IMR-90 (cell line): ENCODE measurements around the gene ARV1. TPM values are rescaled to one million over a fixed set of nuclear protein-coding genes. Genes with fewer than 3 reads are reported as not detected.

Source experiments
- ATAC-seq: fragments of 200-7000 bp; cut with Tn5 transposase; 2 replicates; pipeline ENCODE4 v1.9.1; 2020; ENCODE audit warnings: low read depth, mild to moderate bottlenecking, moderate library complexity
- BruUV-seq: library from RNA; stranded (reverse); fragments of 400-500 nt; replicated peaks from 2 replicates; lab custom pipeline; 2021; lab: Mats Ljungman, UMichigan
- CTCF ChIA-PET: fragments of 300-600 bp; formaldehyde crosslinking; extraction: SDS; loops from one replicate; lab custom pipeline; 2021; ENCODE audit warnings: antibody characterized with exemption; lab: Yijun Ruan, JAX
- POLR2A ChIA-PET: fragments of 300-600 bp; sonication (Branson Sonifier 250); formaldehyde crosslinking; loops from one replicate; lab custom pipeline; 2022; ENCODE audit warnings: antibody characterized with exemption; ENCODE audit not compliant: unreplicated experiment; lab: Charles Lee
- DNase-seq: peaks from one replicate; pipeline ENCODE4 v3.0.0; 2013
- H2AFZ ChIP-seq: replicated peaks from 2 replicates; pipeline ENCODE3; 2013; ENCODE audit warnings: low read length, mild to moderate bottlenecking; ENCODE audit not compliant: poor library complexity
- H2AK5ac ChIP-seq: 2 replicates; pipeline ENCODE4 v1.6.1; 2013; ENCODE audit warnings: low read depth, low read length, inconsistent platforms
- H2AK9ac ChIP-seq: replicated peaks from 2 replicates; pipeline ENCODE3; 2013; ENCODE audit warnings: mild to moderate bottlenecking, low read depth, low read length, moderate library complexity; ENCODE audit not compliant: poor library complexity
- H2BK120ac ChIP-seq: 2 replicates; pipeline ENCODE4 v1.6.1; 2013; ENCODE audit warnings: low read depth, low read length, inconsistent platforms
- H2BK15ac ChIP-seq: 3 replicates; pipeline ENCODE4 v1.6.1; 2013; ENCODE audit warnings: low read depth, low read length, inconsistent platforms
- H2BK20ac ChIP-seq: 2 replicates; pipeline ENCODE4 v1.6.1; 2013; ENCODE audit warnings: low read depth, mild to moderate bottlenecking, inconsistent platforms, low read length, moderate library complexity
- H2BK5ac ChIP-seq: 2 replicates; pipeline ENCODE4 v1.6.1; 2013; ENCODE audit warnings: mild to moderate bottlenecking, low read depth, low read length, inconsistent platforms; ENCODE audit not compliant: poor library complexity, severe bottlenecking
- H3K14ac ChIP-seq: replicated peaks from 2 replicates; pipeline ENCODE4 v1.6.1; 2013; ENCODE audit warnings: low read depth, low read length, inconsistent platforms
- H3K18ac ChIP-seq: 2 replicates; pipeline ENCODE4 v1.6.1; 2013; ENCODE audit warnings: low read depth, low read length, control low read depth
- H3K23ac ChIP-seq: 2 replicates; pipeline ENCODE4 v1.6.1; 2013; ENCODE audit warnings: low read depth, low read length, inconsistent platforms
- H3K27ac ChIP-seq: 2 replicates; pipeline ENCODE4 v1.5.1; 2013; ENCODE audit warnings: mild to moderate bottlenecking, control low read depth, low read length; ENCODE audit not compliant: insufficient read depth
- H3K27me3 ChIP-seq: 2 replicates; pipeline ENCODE4 v1.6.1; 2013; ENCODE audit warnings: low read length; ENCODE audit not compliant: control insufficient read depth, insufficient read depth
- H3K36me3 ChIP-seq: 2 replicates; pipeline ENCODE4 v1.6.1; 2013; ENCODE audit warnings: low read length, mixed read lengths; ENCODE audit not compliant: control insufficient read depth, insufficient read depth
- H3K4ac ChIP-seq: 2 replicates; pipeline ENCODE4 v1.6.1; 2013; ENCODE audit warnings: low read depth, low read length, inconsistent platforms
- H3K4me1 ChIP-seq: 2 replicates; pipeline ENCODE4 v1.6.1; 2013; ENCODE audit warnings: low read length, mixed read lengths; ENCODE audit not compliant: control insufficient read depth, insufficient read depth
- H3K4me2 ChIP-seq: 2 replicates; pipeline ENCODE4 v1.6.1; 2013; ENCODE audit warnings: low read depth, mild to moderate bottlenecking, control low read depth, low read length, moderate library complexity
- H3K4me3 ChIP-seq: 2 replicates; pipeline ENCODE4 v1.5.1; 2013; ENCODE audit warnings: low read depth, mild to moderate bottlenecking, control low read depth, low read length, moderate library complexity; ENCODE audit not compliant: insufficient read depth
- H3K56ac ChIP-seq: 2 replicates; pipeline ENCODE4 v1.6.1; 2013; ENCODE audit warnings: low read length, inconsistent platforms; ENCODE audit not compliant: insufficient read depth; ENCODE audit errors: extremely low read depth
- H3K79me1 ChIP-seq, 2 experiments: 2 replicates each; pipeline ENCODE4 v1.6.1; 2013; ENCODE audit warnings: low read length in 2 of 2, inconsistent platforms in 1 of 2, low read depth in 1 of 2
- H3K9ac ChIP-seq: 2 replicates; pipeline ENCODE4 v1.6.1; 2013; ENCODE audit warnings: low read depth, low read length, control low read depth
- H3K9me1 ChIP-seq: 2 replicates; pipeline ENCODE4 v1.6.1; 2013; ENCODE audit warnings: low read length, inconsistent platforms; ENCODE audit not compliant: insufficient read depth
- H3K9me3 ChIP-seq: 2 replicates; pipeline ENCODE4 v1.6.1; 2013; ENCODE audit warnings: low read length; ENCODE audit not compliant: control insufficient read depth, insufficient read depth
- H4K20me1 ChIP-seq: 2 replicates; pipeline ENCODE4 v1.6.1; 2013; ENCODE audit warnings: low read length, inconsistent platforms; ENCODE audit not compliant: insufficient read depth
- H4K5ac ChIP-seq: 2 replicates; pipeline ENCODE4 v1.6.1; 2013; ENCODE audit warnings: mild to moderate bottlenecking, low read depth, low read length, control low read depth
- H4K8ac ChIP-seq, 2 experiments: 2 replicates each; pipeline ENCODE4 v1.6.1; 2013; ENCODE audit warnings: low read depth in 2 of 2, low read length in 2 of 2, control low read depth in 1 of 2, inconsistent platforms in 1 of 2
- H4K91ac ChIP-seq: 2 replicates; pipeline ENCODE4 v1.6.1; 2013; ENCODE audit warnings: low read depth, low read length, inconsistent platforms; ENCODE audit not compliant: insufficient read depth
- BHLHE40 ChIP-seq: fragments of 150-350 bp; IDR thresholded peaks from 2 replicates; pipeline ENCODE4 v1.6.1; 2016; ENCODE audit warnings: mild to moderate bottlenecking, low read depth, low read length
- CEBPB ChIP-seq: IDR thresholded peaks from 2 replicates; pipeline ENCODE4 v1.6.1; 2012; ENCODE audit warnings: low read depth, low read length, improper control_type of control experiment
- FOS ChIP-seq: fragments of 150-350 bp; IDR thresholded peaks from 2 replicates; pipeline ENCODE4 v1.6.1; 2016; ENCODE audit warnings: low read depth, low read length
- MAFK ChIP-seq: IDR thresholded peaks from 2 replicates; pipeline ENCODE4 v1.6.1; 2012; ENCODE audit warnings: low read depth, low read length, improper control_type of control experiment
- MAZ ChIP-seq: IDR thresholded peaks from 2 replicates; pipeline ENCODE4 v1.6.1; 2012; ENCODE audit warnings: low read depth, mild to moderate bottlenecking, low read length, improper control_type of control experiment, moderate library complexity, borderline replicate concordance
- NFE2L2 ChIP-seq: fragments of 150-350 bp; IDR thresholded peaks from 2 replicates; pipeline ENCODE4 v1.6.1; 2016; ENCODE audit warnings: low read depth, mild to moderate bottlenecking, low read length
- POLR2A ChIP-seq: IDR thresholded peaks from 2 replicates; pipeline ENCODE4 v1.6.1; 2012; ENCODE audit warnings: mild to moderate bottlenecking, low read depth, low read length
- RAD21 ChIP-seq: IDR thresholded peaks from 2 replicates; pipeline ENCODE4 v1.6.1; 2012; ENCODE audit warnings: low read length, improper control_type of control experiment
- RCOR1 ChIP-seq: IDR thresholded peaks from 2 replicates; pipeline ENCODE4 v1.6.1; 2012; ENCODE audit warnings: mild to moderate bottlenecking, low read length, improper control_type of control experiment; ENCODE audit not compliant: insufficient replicate concordance
- RFX5 ChIP-seq: IDR thresholded peaks from 2 replicates; pipeline ENCODE4 v1.8.0; 2012; ENCODE audit warnings: low read depth, mild to moderate bottlenecking, low read length, moderate library complexity
- SMC3 ChIP-seq: fragments of 150-350 bp; IDR thresholded peaks from 2 replicates; pipeline ENCODE4 v1.6.1; 2016; ENCODE audit warnings: low read depth, mild to moderate bottlenecking, antibody characterized with exemption, low read length, moderate library complexity
- WGBS, 2 experiments: methylation state at CpG; one replicate each; pipeline versions ENCODE4 v1.1.5 to v1.1.7; 2013; ENCODE audit warnings: missing lambda C conversion rate in 2 of 2; ENCODE audit not compliant: insufficient read length in 1 of 2; ENCODE audit errors: extremely low coverage in 2 of 2; 5-methylcytosine and 5-hydroxymethylcytosine counted together
- dilution Hi-C: fragments of 300-500 bp; cut with HindIII; formaldehyde crosslinking; loops from one replicate; pipeline ENCODE4 v1.14.3; 2018; ENCODE audit warnings: low sequenced_read_pairs; ENCODE audit not compliant: unreplicated experiment
- in situ Hi-C: fragments of 300-500 bp; cut with MboI; formaldehyde crosslinking; loops from 3 replicates; pipeline ENCODE4 v1.14.3; 2019; ENCODE audit warnings: low sequenced_read_pairs, inconsistent platforms, mixed read lengths
- intact Hi-C: fragments of 100-400 bp; cut with micrococcal nuclease; formaldehyde crosslinking; loops from 2 replicates; pipeline ENCODE4 v1.10.0; 2022
- polyA plus RNA-seq, 3 experiments: library from polyadenylated mRNA; depleted of rRNA; stranded (reverse); fragments of >200 nt; gene quantifications; 2 replicates each; pipeline ENCODE4 v1.2.3, GENCODE V29; 2012; ENCODE audit warnings: low replicate concordance in 1 of 3
- total RNA-seq: library from RNA; depleted of rRNA; stranded (reverse); fragments of >200 nt; gene quantifications from 2 replicates; pipeline ENCODE4 v1.2.3, GENCODE V29; 2012
- TF ChIP-seq, protein P1 (sequence below): fragments of 150-350 bp; IDR thresholded peaks from 2 replicates; pipeline ENCODE4 v1.6.1; 2016; ENCODE audit warnings: low read depth, mild to moderate bottlenecking, low read length, moderate library complexity, borderline replicate concordance
- TF ChIP-seq, protein P2 (sequence below): fragments of 150-350 bp; IDR thresholded peaks from 2 replicates; pipeline ENCODE4 v1.6.1; 2017; ENCODE audit warnings: mild to moderate bottlenecking, antibody characterized with exemption, low read length, low read depth

The ARV1 gene
- total and polyA plus RNA-seq, 2 of the 4 experiments (the other 2 are of a cell fraction) = 19.0 to 22.9 TPM

DNA sequence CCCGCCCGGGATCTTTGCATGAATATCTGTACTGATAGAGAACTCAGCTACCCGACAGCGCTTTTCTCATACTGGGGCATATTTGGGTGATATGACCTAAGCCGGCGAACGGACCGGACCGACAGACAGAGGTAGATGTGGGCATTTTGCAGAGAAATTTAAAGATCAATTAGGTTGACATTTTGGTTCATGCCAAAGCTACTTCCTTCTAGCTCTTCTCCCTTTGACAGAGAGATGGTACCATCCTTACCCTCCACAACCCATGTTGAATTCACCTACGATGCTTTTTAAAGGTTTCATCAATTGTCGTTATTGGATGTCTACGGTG lies 459 bp downstream of the ARV1 start:
- DNase-seq (no peak), ATAC-seq (no peak)
- H2AK5ac ChIP-seq = 0 out of 2 replicates have a peak overlapping the region, but pooled peaks have one; percentile 66
- no peaks in the 10 kb centered on the region for H3K9me3 ChIP-seq
- H3K79me1 ChIP-seq = peaks cover 37 to 48% of the 10 kb centered on the region in 2 experiments
- dilution Hi-C loops = no loop called here
- H2BK120ac ChIP-seq = no peak overlapping the region
- in situ Hi-C loops = no loop called here
- peaks cover 5% of the 10 kb centered on the region; the same call in 1 of the 2 replicates for H3K9me1 ChIP-seq
- peak overlapping the region; percentile 68 for H3K4me3 ChIP-seq
- peak overlapping the region; percentile 92 for H3K4me2 ChIP-seq
- H3K56ac ChIP-seq = peak overlapping the region; percentile 93
- H4K91ac ChIP-seq = peak overlapping the region; percentile 93; the same call in 1 of the 2 replicates
- peak overlapping the region; percentile 91 for H4K5ac ChIP-seq
- ChIA-PET POLR2A (no interaction called here), CTCF (no interaction called here)
- peak overlapping the region; percentile 83; the same call in 1 of the 2 replicates for H3K23ac ChIP-seq
- peaks cover 2% of the 10 kb centered on the region; the same call in 1 of the 2 replicates for H3K36me3 ChIP-seq
- 0% methylated on average over 2 of the region's 12 CpGs; no CpG with 5 or more reads in 1 of the 2 experiments for WGBS, 2 experiments
- peaks cover 6% of the 10 kb centered on the region for H3K4me1 ChIP-seq
- no peaks in the 10 kb centered on the region for H4K20me1 ChIP-seq
- intact Hi-C loops = loop anchor here (2.0 to 5.0 kb wide), 5 partner anchors 42 to 231 kb away; partner anchors contain the start of gene C1orf198
- H3K9ac ChIP-seq = peak overlapping the region; percentile 95
- H2BK15ac ChIP-seq = no peak overlapping the region
- H3K27me3 ChIP-seq = no peaks in the 10 kb centered on the region
- H3K4ac ChIP-seq = peak overlapping the region; percentile 89
- H2AK9ac ChIP-seq = peak overlapping the region; percentile 83
- peak overlapping the region; percentile 97 for H2AFZ ChIP-seq
- no TSS peak for BruUV-seq
- TF ChIP-seq RAD21 (no peak), POLR2A (no peak), BHLHE40 (no peak), MAZ (no peak), FOS (no peak), RCOR1 (no peak), NFE2L2 (no peak), SMC3 (no peak), MAFK (no peak), RFX5 (no peak), CEBPB (no peak)
- TF ChIP-seq, protein P1, sequence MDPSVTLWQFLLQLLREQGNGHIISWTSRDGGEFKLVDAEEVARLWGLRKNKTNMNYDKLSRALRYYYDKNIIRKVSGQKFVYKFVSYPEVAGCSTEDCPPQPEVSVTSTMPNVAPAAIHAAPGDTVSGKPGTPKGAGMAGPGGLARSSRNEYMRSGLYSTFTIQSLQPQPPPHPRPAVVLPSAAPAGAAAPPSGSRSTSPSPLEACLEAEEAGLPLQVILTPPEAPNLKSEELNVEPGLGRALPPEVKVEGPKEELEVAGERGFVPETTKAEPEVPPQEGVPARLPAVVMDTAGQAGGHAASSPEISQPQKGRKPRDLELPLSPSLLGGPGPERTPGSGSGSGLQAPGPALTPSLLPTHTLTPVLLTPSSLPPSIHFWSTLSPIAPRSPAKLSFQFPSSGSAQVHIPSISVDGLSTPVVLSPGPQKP = no peak
- TF ChIP-seq, protein P2, sequence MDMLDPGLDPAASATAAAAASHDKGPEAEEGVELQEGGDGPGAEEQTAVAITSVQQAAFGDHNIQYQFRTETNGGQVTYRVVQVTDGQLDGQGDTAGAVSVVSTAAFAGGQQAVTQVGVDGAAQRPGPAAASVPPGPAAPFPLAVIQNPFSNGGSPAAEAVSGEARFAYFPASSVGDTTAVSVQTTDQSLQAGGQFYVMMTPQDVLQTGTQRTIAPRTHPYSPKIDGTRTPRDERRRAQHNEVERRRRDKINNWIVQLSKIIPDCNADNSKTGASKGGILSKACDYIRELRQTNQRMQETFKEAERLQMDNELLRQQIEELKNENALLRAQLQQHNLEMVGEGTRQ = no peak
- no peak overlapping the region; the same call in 1 of the 2 replicates for H3K18ac ChIP-seq
- peak overlapping the region; percentile 88 to 98 for H4K8ac ChIP-seq
- H2BK20ac ChIP-seq = no peak overlapping the region
- H3K27ac ChIP-seq = peak overlapping the region; percentile 71
- H2BK5ac ChIP-seq = no peak overlapping the region
- H3K14ac ChIP-seq = peak overlapping the region; percentile 95
